ENCODE data around the gene NFYB.
"Not testable (repeated sequence)": the region's sequence is repeated elsewhere in the genome, so short reads cannot be mapped to it uniquely, and the experiment has no call there.

Gene NFYB

GRCh38 chr12:104175726-104176247 is 37.8 kb upstream of the NFYB start:
- Histone ChIP-seq H3K4me3 (ENCODE audit: low read depth in 1 of 5, low read length in 5 of 5) (no peak overlapping the region), H3K9ac (ENCODE audit: low read length in 5 of 5) (no peak overlapping the region), H3K27me3 (ENCODE audit: control insufficient read depth in 5 of 5, insufficient read depth in 4 of 5, low read length in 5 of 5) (no peaks in the 10 kb centered on the region), H3K36me3 (ENCODE audit: control insufficient read depth in 5 of 5, insufficient read depth in 5 of 5, low read length in 5 of 5) (no peaks in the 10 kb centered on the region), H3K27ac (ENCODE audit: low read depth, low read length) (no peak overlapping the region), H3K4me1 (ENCODE audit: control insufficient read depth in 5 of 5, insufficient read depth in 5 of 5, low read length in 5 of 5) (peaks cover 2 to 17% (median 13%) of the 10 kb centered on the region in 5 donors), H3K9me3 (ENCODE audit: control insufficient read depth in 5 of 5, low read length in 5 of 5) (no peaks in the 10 kb centered on the region)

GRCh38 chr12:104173804-104174203 is 35.8 kb upstream of the NFYB start:
- H3K4me1 ChIP-seq (ENCODE audit: control insufficient read depth in 5 of 5, insufficient read depth in 5 of 5, low read length in 5 of 5), result peaks cover 0 to 17% (median 11%) of the 10 kb centered on the region in 5 donors
- H3K36me3 ChIP-seq (ENCODE audit: control insufficient read depth in 5 of 5, insufficient read depth in 5 of 5, low read length in 5 of 5); H3K9ac ChIP-seq (ENCODE audit: low read length in 5 of 5); H3K27ac ChIP-seq (ENCODE audit: low read depth, low read length); H3K4me3 ChIP-seq (ENCODE audit: low read depth in 1 of 5, low read length in 5 of 5); H3K9me3 ChIP-seq (ENCODE audit: control insufficient read depth in 5 of 5, low read length in 5 of 5); H3K27me3 ChIP-seq (ENCODE audit: control insufficient read depth in 5 of 5, insufficient read depth in 4 of 5, low read length in 5 of 5): not testable (repeated sequence)

- Histone ChIP-seq H3K9ac (ENCODE audit: low read length in 5 of 5) (no peak overlapping the region), H3K4me1 (ENCODE audit: control insufficient read depth in 5 of 5, insufficient read depth in 5 of 5, low read length in 5 of 5) (peaks cover 0 to 6% (median 4%) of the 10 kb centered on the region in 5 donors), H3K9me3 (ENCODE audit: control insufficient read depth in 5 of 5, low read length in 5 of 5) (no peaks in the 10 kb centered on the region), H3K27me3 (ENCODE audit: control insufficient read depth in 5 of 5, insufficient read depth in 4 of 5, low read length in 5 of 5) (no peaks in the 10 kb centered on the region), H3K27ac (ENCODE audit: low read depth, low read length) (no peak overlapping the region), H3K4me3 (ENCODE audit: low read depth in 1 of 5, low read length in 5 of 5) (no peak overlapping the region), H3K36me3 (ENCODE audit: control insufficient read depth in 5 of 5, insufficient read depth in 5 of 5, low read length in 5 of 5) (no peaks in the 10 kb centered on the region)
Observed at GRCh38 chr12:104172570-104172947, 34.5 kb upstream of the NFYB start.

GRCh38 chr12:104171785-104172569 is 34.0 kb upstream of the NFYB start:
- Histone ChIP-seq H3K4me3 (ENCODE audit: low read depth in 1 of 5, low read length in 5 of 5) (no peak overlapping the region), H3K4me1 (ENCODE audit: control insufficient read depth in 5 of 5, insufficient read depth in 5 of 5, low read length in 5 of 5) (no peaks in the 10 kb centered on the region), H3K36me3 (ENCODE audit: control insufficient read depth in 5 of 5, insufficient read depth in 5 of 5, low read length in 5 of 5) (no peaks in the 10 kb centered on the region), H3K9me3 (ENCODE audit: control insufficient read depth in 5 of 5, low read length in 5 of 5) (no peaks in the 10 kb centered on the region), H3K27me3 (ENCODE audit: control insufficient read depth in 5 of 5, insufficient read depth in 4 of 5, low read length in 5 of 5) (no peaks in the 10 kb centered on the region), H3K9ac (ENCODE audit: low read length in 5 of 5) (no peak overlapping the region), H3K27ac (ENCODE audit: low read depth, low read length) (no peak overlapping the region)

- Histone ChIP-seq H3K27ac (ENCODE audit: low read depth, low read length) (no peak overlapping the region), H3K4me1 (ENCODE audit: control insufficient read depth in 5 of 5, insufficient read depth in 5 of 5, low read length in 5 of 5) (peaks cover 0 to 16% (median 0%) of the 10 kb centered on the region in 5 donors), H3K9ac (ENCODE audit: low read length in 5 of 5) (no peak overlapping the region), H3K9me3 (ENCODE audit: control insufficient read depth in 5 of 5, low read length in 5 of 5) (no peaks in the 10 kb centered on the region), H3K4me3 (ENCODE audit: low read depth in 1 of 5, low read length in 5 of 5) (no peak overlapping the region), H3K27me3 (ENCODE audit: control insufficient read depth in 5 of 5, insufficient read depth in 4 of 5, low read length in 5 of 5) (no peaks in the 10 kb centered on the region), H3K36me3 (ENCODE audit: control insufficient read depth in 5 of 5, insufficient read depth in 5 of 5, low read length in 5 of 5) (no peaks in the 10 kb centered on the region)
Observed at GRCh38 chr12:104168596-104168995, 30.6 kb upstream of the NFYB start.

GRCh38 chr12:104167519-104168458 is 29.8 kb upstream of the NFYB start:
- Histone ChIP-seq H3K9me3 (ENCODE audit: control insufficient read depth in 5 of 5, low read length in 5 of 5) (no peaks in the 10 kb centered on the region), H3K4me1 (ENCODE audit: control insufficient read depth in 5 of 5, insufficient read depth in 5 of 5, low read length in 5 of 5) (peaks cover 0 to 16% (median 0%) of the 10 kb centered on the region in 5 donors), H3K4me3 (ENCODE audit: low read depth in 1 of 5, low read length in 5 of 5) (no peak overlapping the region), H3K27me3 (ENCODE audit: control insufficient read depth in 5 of 5, insufficient read depth in 4 of 5, low read length in 5 of 5) (no peaks in the 10 kb centered on the region), H3K9ac (ENCODE audit: low read length in 5 of 5) (no peak overlapping the region), H3K27ac (ENCODE audit: low read depth, low read length) (no peak overlapping the region), H3K36me3 (ENCODE audit: control insufficient read depth in 5 of 5, insufficient read depth in 5 of 5, low read length in 5 of 5) (no peaks in the 10 kb centered on the region)

- Histone ChIP-seq H3K4me1 (ENCODE audit: control insufficient read depth in 5 of 5, insufficient read depth in 5 of 5, low read length in 5 of 5) (peaks cover 0 to 16% (median 0%) of the 10 kb centered on the region in 5 donors), H3K9me3 (ENCODE audit: control insufficient read depth in 5 of 5, low read length in 5 of 5) (no peaks in the 10 kb centered on the region), H3K27me3 (ENCODE audit: control insufficient read depth in 5 of 5, insufficient read depth in 4 of 5, low read length in 5 of 5) (no peaks in the 10 kb centered on the region), H3K9ac (ENCODE audit: low read length in 5 of 5) (no peak overlapping the region), H3K27ac (ENCODE audit: low read depth, low read length) (no peak overlapping the region), H3K4me3 (ENCODE audit: low read depth in 1 of 5, low read length in 5 of 5) (no peak overlapping the region), H3K36me3 (ENCODE audit: control insufficient read depth in 5 of 5, insufficient read depth in 5 of 5, low read length in 5 of 5) (no peaks in the 10 kb centered on the region)
Observed at GRCh38 chr12:104166465-104166864, 28.5 kb upstream of the NFYB start.

- H3K4me3 ChIP-seq (ENCODE audit: low read depth in 1 of 5, low read length in 5 of 5), result no peak overlapping the region
Observed at GRCh38 chr12:104165801-104166200, 27.8 kb upstream of the NFYB start.

GRCh38 chr12:104164634-104165033 is 26.6 kb upstream of the NFYB start:
- H3K4me1 ChIP-seq (ENCODE audit: control insufficient read depth in 5 of 5, insufficient read depth in 5 of 5, low read length in 5 of 5), result peaks cover 0 to 16% (median 0%) of the 10 kb centered on the region in 5 donors
- H3K9ac ChIP-seq (ENCODE audit: low read length in 5 of 5), result no peak overlapping the region
- H3K27me3 ChIP-seq (ENCODE audit: control insufficient read depth in 5 of 5, insufficient read depth in 4 of 5, low read length in 5 of 5), result no peaks in the 10 kb centered on the region
- H3K9me3 ChIP-seq (ENCODE audit: control insufficient read depth in 5 of 5, low read length in 5 of 5), result no peaks in the 10 kb centered on the region
- no peak overlapping the region for H3K4me3 ChIP-seq (ENCODE audit: low read depth in 1 of 5, low read length in 5 of 5)
- H3K27ac ChIP-seq (ENCODE audit: low read depth, low read length), result no peak overlapping the region
- H3K36me3 ChIP-seq (ENCODE audit: control insufficient read depth in 5 of 5, insufficient read depth in 5 of 5, low read length in 5 of 5), result no peaks in the 10 kb centered on the region

More at GRCh38 chr12:104165801-104166200, 27.8 kb upstream of the NFYB start:
- Histone ChIP-seq H3K36me3 (ENCODE audit: control insufficient read depth in 5 of 5, insufficient read depth in 5 of 5, low read length in 5 of 5) (no peaks in the 10 kb centered on the region), H3K9ac (ENCODE audit: low read length in 5 of 5) (no peak overlapping the region), H3K27ac (ENCODE audit: low read depth, low read length) (no peak overlapping the region), H3K27me3 (ENCODE audit: control insufficient read depth in 5 of 5, insufficient read depth in 4 of 5, low read length in 5 of 5) (no peaks in the 10 kb centered on the region), H3K9me3 (ENCODE audit: control insufficient read depth in 5 of 5, low read length in 5 of 5) (no peaks in the 10 kb centered on the region), H3K4me1 (ENCODE audit: control insufficient read depth in 5 of 5, insufficient read depth in 5 of 5, low read length in 5 of 5) (peaks cover 0 to 16% (median 0%) of the 10 kb centered on the region in 5 donors)

- no peaks in the 10 kb centered on the region for H3K9me3 ChIP-seq (ENCODE audit: control insufficient read depth in 5 of 5, low read length in 5 of 5)
- H3K27me3 ChIP-seq (ENCODE audit: control insufficient read depth in 5 of 5, insufficient read depth in 4 of 5, low read length in 5 of 5), result no peaks in the 10 kb centered on the region
- no peak overlapping the region for H3K4me3 ChIP-seq (ENCODE audit: low read depth in 1 of 5, low read length in 5 of 5)
- H3K27ac ChIP-seq (ENCODE audit: low read depth, low read length), result no peak overlapping the region
- H3K36me3 ChIP-seq (ENCODE audit: control insufficient read depth in 5 of 5, insufficient read depth in 5 of 5, low read length in 5 of 5), result no peaks in the 10 kb centered on the region
- H3K4me1 ChIP-seq (ENCODE audit: control insufficient read depth in 5 of 5, insufficient read depth in 5 of 5, low read length in 5 of 5), result peaks cover 0 to 16% (median 0%) of the 10 kb centered on the region in 5 donors
- no peak overlapping the region for H3K9ac ChIP-seq (ENCODE audit: low read length in 5 of 5)
Observed at GRCh38 chr12:104163631-104164030, 25.6 kb upstream of the NFYB start.

Data from subcutaneous abdominal adipose tissue (tissue), 5 donors.